KMS-11 (cell line): ENCODE data around the gene GALNT10.

Experiments used
- H2AFZ ChIP-seq: fragments of 200-600 bp; sonication (generic); 2 replicates; pipeline ENCODE4 v1.6.1; 2016; ENCODE audit warnings: antibody characterized with exemption, mixed run types, low read depth
- H3K27ac ChIP-seq: fragments of 200-600 bp; sonication (generic); 2 replicates; pipeline ENCODE4 v1.6.1; 2016; ENCODE audit warnings: mild to moderate bottlenecking, mixed run types
- H3K27me3 ChIP-seq: fragments of 200-600 bp; sonication (generic); 2 replicates; pipeline ENCODE4 v1.6.1; 2017; ENCODE audit warnings: mild to moderate bottlenecking, low read depth, mixed run types, moderate library complexity; ENCODE audit not compliant: insufficient read depth
- H3K36me3 ChIP-seq: fragments of 200-600 bp; sonication (generic); 2 replicates; pipeline ENCODE4 v1.6.1; 2017; ENCODE audit warnings: mild to moderate bottlenecking, mixed run types; ENCODE audit not compliant: insufficient read depth
- H3K4me1 ChIP-seq: fragments of 200-600 bp; sonication (generic); 2 replicates; pipeline ENCODE4 v1.6.1; 2016; ENCODE audit warnings: mild to moderate bottlenecking, low read depth, mixed run types; ENCODE audit not compliant: poor library complexity, severe bottlenecking
- H3K4me2 ChIP-seq: fragments of 200-600 bp; sonication (generic); 2 replicates; pipeline ENCODE4 v1.7.0; 2016; ENCODE audit warnings: mild to moderate bottlenecking, mixed run types
- H3K4me3 ChIP-seq: fragments of 200-600 bp; sonication (generic); IDR thresholded peaks from 2 replicates; pipeline ENCODE4 v1.6.1; 2017; ENCODE audit warnings: low read depth, low read length, mixed read lengths; ENCODE audit not compliant: insufficient read depth
- H3K79me2 ChIP-seq: fragments of 200-600 bp; sonication (generic); 2 replicates; pipeline ENCODE4 v1.6.1; 2016; ENCODE audit warnings: low read depth, mixed run types; ENCODE audit not compliant: insufficient read depth
- H3K9ac ChIP-seq: fragments of 200-600 bp; sonication (generic); 2 replicates; pipeline ENCODE4 v1.6.1; 2016; ENCODE audit warnings: mild to moderate bottlenecking, mixed run types
- H4K20me1 ChIP-seq: fragments of 200-600 bp; sonication (generic); 2 replicates; pipeline ENCODE4 v1.6.1; 2016; ENCODE audit warnings: mild to moderate bottlenecking, mixed run types; ENCODE audit not compliant: insufficient read depth
- TF ChIP-seq, protein P1 (sequence below): fragments of 200-600 bp; sonication (generic); conservative IDR thresholded peaks from 2 replicates; pipeline ENCODE4 v1.6.1; 2017; ENCODE audit warnings: low read depth, mild to moderate bottlenecking, antibody characterized with exemption, low read length, moderate library complexity, mixed read lengths

GALNT10 gene

DNA sequence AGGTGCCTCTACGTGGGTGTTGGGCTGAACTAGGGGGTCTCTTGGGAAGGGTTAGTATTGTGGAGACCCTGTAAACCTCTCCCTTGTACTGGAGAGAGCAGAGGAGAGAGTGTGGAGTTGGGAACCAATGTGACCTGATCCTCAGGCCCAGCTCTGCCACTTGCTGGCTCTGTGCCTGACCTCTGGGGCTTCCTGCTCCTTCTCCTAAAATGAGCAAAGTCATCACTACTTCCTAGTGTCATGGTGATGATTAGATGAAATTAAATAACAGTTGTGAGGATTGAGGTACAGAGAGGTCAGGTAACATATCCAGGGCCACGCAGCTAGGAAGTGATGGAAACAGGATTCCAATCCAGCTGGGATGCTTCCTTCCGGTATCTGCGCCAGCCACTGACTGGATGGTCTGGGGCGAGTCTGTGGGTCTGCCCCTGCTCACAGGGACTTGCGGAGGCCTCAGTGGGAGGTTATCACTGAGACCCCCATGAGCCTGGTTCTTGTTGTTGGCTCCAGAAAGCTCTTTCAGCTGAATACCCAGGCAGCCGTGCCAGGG is 9.2 kb downstream of the GALNT10 start:
- Histone ChIP-seq H3K4me3 (no peak overlapping the region), H3K4me2 (no peak overlapping the region), H3K79me2 (peaks cover 13% of the 10 kb centered on the region; the same call in 1 of the 2 replicates), H2AFZ (no peak overlapping the region), H3K9ac (no peak overlapping the region), H3K36me3 (no peaks in the 10 kb centered on the region), H3K4me1 (peaks cover 76% of the 10 kb centered on the region), H4K20me1 (no peaks in the 10 kb centered on the region), H3K27me3 (no peaks in the 10 kb centered on the region), H3K27ac (peak overlapping the region; percentile 77; the same call in 1 of the 2 replicates)
- TF ChIP-seq, protein P1, sequence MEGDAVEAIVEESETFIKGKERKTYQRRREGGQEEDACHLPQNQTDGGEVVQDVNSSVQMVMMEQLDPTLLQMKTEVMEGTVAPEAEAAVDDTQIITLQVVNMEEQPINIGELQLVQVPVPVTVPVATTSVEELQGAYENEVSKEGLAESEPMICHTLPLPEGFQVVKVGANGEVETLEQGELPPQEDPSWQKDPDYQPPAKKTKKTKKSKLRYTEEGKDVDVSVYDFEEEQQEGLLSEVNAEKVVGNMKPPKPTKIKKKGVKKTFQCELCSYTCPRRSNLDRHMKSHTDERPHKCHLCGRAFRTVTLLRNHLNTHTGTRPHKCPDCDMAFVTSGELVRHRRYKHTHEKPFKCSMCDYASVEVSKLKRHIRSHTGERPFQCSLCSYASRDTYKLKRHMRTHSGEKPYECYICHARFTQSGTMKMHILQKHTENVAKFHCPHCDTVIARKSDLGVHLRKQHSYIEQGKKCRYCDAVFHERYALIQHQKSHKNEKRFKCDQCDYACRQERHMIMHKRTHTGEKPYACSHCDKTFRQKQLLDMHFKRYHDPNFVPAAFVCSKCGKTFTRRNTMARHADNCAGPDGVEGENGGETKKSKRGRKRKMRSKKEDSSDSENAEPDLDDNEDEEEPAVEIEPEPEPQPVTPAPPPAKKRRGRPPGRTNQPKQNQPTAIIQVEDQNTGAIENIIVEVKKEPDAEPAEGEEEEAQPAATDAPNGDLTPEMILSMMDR: no peak

DNA sequence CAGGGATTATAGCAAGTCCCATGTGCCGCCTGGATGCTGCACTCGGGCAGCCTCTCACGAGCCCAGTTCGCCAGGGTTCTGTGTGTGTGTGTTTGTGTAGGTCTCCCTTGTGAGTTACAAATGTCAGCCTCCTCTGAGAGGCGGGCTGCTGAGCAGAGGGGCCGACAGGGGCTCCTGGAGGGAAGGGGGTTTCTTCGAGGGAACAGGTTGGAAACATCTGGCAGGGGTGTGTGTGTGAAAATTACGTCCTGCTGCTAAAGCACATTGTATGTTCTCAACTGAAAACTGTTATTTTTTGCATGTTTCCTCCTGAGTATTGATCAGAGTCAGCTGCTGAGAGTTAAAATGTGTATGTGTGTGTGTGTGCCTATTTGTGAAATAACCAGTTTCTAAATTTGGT is 9.7 kb downstream of the GALNT10 start:
- H3K36me3 ChIP-seq: no peaks in the 10 kb centered on the region
- no peak overlapping the region for H3K4me3 ChIP-seq
- TF ChIP-seq, protein P1: no peak
- H3K9ac ChIP-seq: no peak overlapping the region
- H3K4me1 ChIP-seq: peaks cover 76% of the 10 kb centered on the region
- H3K27me3 ChIP-seq: no peaks in the 10 kb centered on the region
- H4K20me1 ChIP-seq: no peaks in the 10 kb centered on the region
- peaks cover 13% of the 10 kb centered on the region; the same call in 1 of the 2 replicates for H3K79me2 ChIP-seq
- no peak overlapping the region for H3K27ac ChIP-seq
- H3K4me2 ChIP-seq: no peak overlapping the region
- H2AFZ ChIP-seq: no peak overlapping the region

GRCh38 chr5:154201108-154201769 is 10.7 kb downstream of the GALNT10 start:
- Histone ChIP-seq H3K27ac (no peak overlapping the region), H3K36me3 (no peaks in the 10 kb centered on the region), H3K4me1 (peaks cover 72% of the 10 kb centered on the region), H3K4me3 (no peak overlapping the region), H4K20me1 (no peaks in the 10 kb centered on the region), H3K9ac (no peak overlapping the region), H3K4me2 (no peak overlapping the region; the same call in 1 of the 2 replicates), H3K27me3 (no peaks in the 10 kb centered on the region), H2AFZ (no peak overlapping the region), H3K79me2 (peaks cover 13% of the 10 kb centered on the region; the same call in 1 of the 2 replicates)
- TF ChIP-seq, protein P1: no peak

DNA sequence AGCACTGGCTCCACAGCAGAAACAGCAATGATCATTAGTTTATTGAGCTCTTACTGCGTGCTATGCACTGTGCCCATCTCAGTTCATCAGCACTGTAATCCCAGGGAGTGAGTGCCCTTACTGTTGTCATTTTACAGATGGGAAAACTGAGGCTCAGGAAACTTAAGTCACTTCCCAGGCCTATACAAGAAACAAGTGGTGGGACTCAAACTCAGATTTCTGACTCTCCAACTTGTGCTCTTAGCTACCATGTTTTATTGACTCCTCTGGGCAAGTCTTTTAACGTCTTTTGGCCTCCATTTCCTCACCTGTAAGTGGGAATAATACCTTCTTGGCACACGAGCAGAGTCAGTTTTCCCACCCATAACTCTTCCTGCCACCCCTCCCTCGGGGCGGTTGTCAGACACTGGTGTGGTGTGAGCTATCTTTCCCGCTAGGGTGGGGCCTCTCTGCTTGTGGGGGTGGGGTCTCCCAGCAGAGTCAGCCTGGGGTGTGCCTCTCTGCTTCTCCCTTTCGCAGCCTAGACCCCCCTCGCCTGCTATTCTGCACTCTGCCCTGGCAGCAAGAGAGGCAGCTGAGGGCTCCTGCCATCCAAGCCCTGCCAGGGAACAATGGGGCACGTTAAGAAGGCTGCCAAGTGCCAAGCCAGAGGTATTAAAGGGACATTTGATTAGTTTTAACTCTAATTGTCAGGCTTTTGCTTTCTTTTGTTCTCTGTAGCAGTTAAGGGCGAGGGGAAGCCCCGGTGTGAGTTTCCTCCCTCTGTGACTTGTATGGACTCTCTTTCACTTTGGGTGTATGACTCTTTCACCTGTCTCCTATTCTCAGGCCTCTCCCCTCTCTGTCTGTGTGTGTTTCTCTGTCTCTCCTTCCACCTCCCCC is 12.1 kb downstream of the GALNT10 start:
- no peak overlapping the region for H3K9ac ChIP-seq
- peak overlapping the region; percentile 33; the same call in 1 of the 2 replicates for H3K4me2 ChIP-seq
- H3K36me3 ChIP-seq: no peaks in the 10 kb centered on the region
- H2AFZ ChIP-seq: no peak overlapping the region
- TF ChIP-seq, protein P1: no peak
- H3K27ac ChIP-seq: no peak overlapping the region
- H3K4me3 ChIP-seq: no peak overlapping the region
- H3K4me1 ChIP-seq: peaks cover 58% of the 10 kb centered on the region
- H3K79me2 ChIP-seq: peaks cover 13% of the 10 kb centered on the region; the same call in 1 of the 2 replicates
- H3K27me3 ChIP-seq: no peaks in the 10 kb centered on the region
- no peaks in the 10 kb centered on the region for H4K20me1 ChIP-seq
